Measurements from ENCODE around the gene STYXL1. TPM values are rescaled to one million over a fixed set of nuclear protein-coding genes. Genes with fewer than 3 reads are reported as not detected.

The STYXL1 gene
- total RNA-seq, 1 experiment from 2014 or later: 61.3 TPM

GRCh38 chr7:76057813-76058145 lies 10.0 kb upstream of the STYXL1 start:
- H3K9me3 ChIP-seq (ENCODE audit: low read length): no peaks in the 10 kb centered on the region
- peaks cover 21% of the 10 kb centered on the region for H3K4me1 ChIP-seq (ENCODE audit: insufficient read depth, low read length)
- H3K9me2 ChIP-seq (replicated peaks; ENCODE audit: low read length): no peaks in the 10 kb centered on the region
- no peak overlapping the region for H3K27ac ChIP-seq (ENCODE audit: low read length)
- peaks cover 5% of the 10 kb centered on the region for H3F3A ChIP-seq (ENCODE audit: low read length, unreplicated experiment)
- no peaks in the 10 kb centered on the region for H3K27me3 ChIP-seq (ENCODE audit: low read length)
- H3K9ac ChIP-seq (ENCODE audit: low read length): no peak overlapping the region
- intact Hi-C loops (cut with micrococcal nuclease): no loop called here
- CTCF ChIA-PET: no interaction called here
- no peak for DNase-seq
- no peak overlapping the region for H3K4me3 ChIP-seq (ENCODE audit: low read length)
- no peak for TF ChIP-seq CTCF (conservative IDR thresholded peaks at IDR 0.05; ENCODE audit: low read depth, low read length)
- TF ChIP-seq EZH2phosphoT487 (IDR thresholded peaks at IDR 0.05; ENCODE audit: borderline replicate concordance, low read length): no peak
- no peak for TF ChIP-seq EZH2 (IDR thresholded peaks at IDR 0.05; ENCODE audit: low read length, unreplicated experiment)
- no peak for ATAC-seq
- no TSS peak for BruUV-seq (replicated peaks)
- H3K4me2 ChIP-seq (ENCODE audit: low read length): no peak overlapping the region
- H3K36me3 ChIP-seq (ENCODE audit: low read depth, low read length): peaks cover 55% of the 10 kb centered on the region
- no peak overlapping the region for H2AFZ ChIP-seq (ENCODE audit: low read length)
- peaks cover 37% of the 10 kb centered on the region for H3K79me2 ChIP-seq (ENCODE audit: low read length)
- POLR2A ChIA-PET (ENCODE audit: unreplicated experiment): no interaction called here
- H4K20me1 ChIP-seq (ENCODE audit: low read length): peaks cover 20% of the 10 kb centered on the region

GRCh38 chr7:76057103-76057812 lies 9.5 kb upstream of the STYXL1 start:
- Histone ChIP-seq H4K20me1 (ENCODE audit: low read length) (peaks cover 22% of the 10 kb centered on the region), H3K9me3 (ENCODE audit: low read length) (no peaks in the 10 kb centered on the region), H3K4me3 (ENCODE audit: low read length) (no peak overlapping the region), H3K4me1 (ENCODE audit: insufficient read depth, low read length) (peaks cover 22% of the 10 kb centered on the region), H3K36me3 (ENCODE audit: low read depth, low read length) (peaks cover 52% of the 10 kb centered on the region), H3K27ac (ENCODE audit: low read length) (no peak overlapping the region), H3K27me3 (ENCODE audit: low read length) (no peaks in the 10 kb centered on the region), H2AFZ (ENCODE audit: low read length) (no peak overlapping the region), H3K79me2 (ENCODE audit: low read length) (peaks cover 42% of the 10 kb centered on the region), H3K9ac (ENCODE audit: low read length) (no peak overlapping the region), H3K4me2 (ENCODE audit: low read length) (no peak overlapping the region), H3K9me2 (replicated peaks; ENCODE audit: low read length) (no peaks in the 10 kb centered on the region), H3F3A (ENCODE audit: low read length, unreplicated experiment) (peaks cover 5% of the 10 kb centered on the region)
- no TSS peak for BruUV-seq (replicated peaks)
- ChIA-PET CTCF (no interaction called here), POLR2A (ENCODE audit: unreplicated experiment) (no interaction called here)
- intact Hi-C loops (cut with micrococcal nuclease): no loop called here
- DNase-seq: no peak
- ATAC-seq: no peak
- no peak for TF ChIP-seq EZH2 (IDR thresholded peaks at IDR 0.05; ENCODE audit: low read length, unreplicated experiment)
- no peak for TF ChIP-seq CTCF (conservative IDR thresholded peaks at IDR 0.05; ENCODE audit: low read depth, low read length)
- no peak for TF ChIP-seq EZH2phosphoT487 (IDR thresholded peaks at IDR 0.05; ENCODE audit: borderline replicate concordance, low read length)

- Histone ChIP-seq H3K9me2 (replicated peaks; ENCODE audit: low read length) (no peaks in the 10 kb centered on the region), H2AFZ (ENCODE audit: low read length) (no peak overlapping the region), H3K9me3 (ENCODE audit: low read length) (no peaks in the 10 kb centered on the region), H4K20me1 (ENCODE audit: low read length) (peaks cover 22% of the 10 kb centered on the region), H3K36me3 (ENCODE audit: low read depth, low read length) (peaks cover 47% of the 10 kb centered on the region), H3K4me1 (ENCODE audit: insufficient read depth, low read length) (peaks cover 28% of the 10 kb centered on the region), H3K4me3 (ENCODE audit: low read length) (no peak overlapping the region), H3K27me3 (ENCODE audit: low read length) (no peaks in the 10 kb centered on the region), H3K79me2 (ENCODE audit: low read length) (peaks cover 53% of the 10 kb centered on the region), H3K9ac (ENCODE audit: low read length) (no peak overlapping the region), H3K27ac (ENCODE audit: low read length) (no peak overlapping the region), H3K4me2 (ENCODE audit: low read length) (no peak overlapping the region), H3F3A (ENCODE audit: low read length, unreplicated experiment) (peaks cover 5% of the 10 kb centered on the region)
- ATAC-seq (no peak), DNase-seq (no peak)
- ChIA-PET POLR2A (ENCODE audit: unreplicated experiment) (no interaction called here), CTCF (no interaction called here)
- TF ChIP-seq EZH2phosphoT487 (IDR thresholded peaks at IDR 0.05; ENCODE audit: borderline replicate concordance, low read length) (no peak), CTCF (conservative IDR thresholded peaks at IDR 0.05; ENCODE audit: low read depth, low read length) (no peak), EZH2 (IDR thresholded peaks at IDR 0.05; ENCODE audit: low read length, unreplicated experiment) (no peak)
- BruUV-seq (replicated peaks): no TSS peak
- intact Hi-C loops (cut with micrococcal nuclease): no loop called here
These were observed 8.4 kb upstream of the STYXL1 start for GRCh38 chr7:76056241-76056640.

Data from PC-3 (cell line).